Measurements from ENCODE around the gene CYB5R3.

DNA sequence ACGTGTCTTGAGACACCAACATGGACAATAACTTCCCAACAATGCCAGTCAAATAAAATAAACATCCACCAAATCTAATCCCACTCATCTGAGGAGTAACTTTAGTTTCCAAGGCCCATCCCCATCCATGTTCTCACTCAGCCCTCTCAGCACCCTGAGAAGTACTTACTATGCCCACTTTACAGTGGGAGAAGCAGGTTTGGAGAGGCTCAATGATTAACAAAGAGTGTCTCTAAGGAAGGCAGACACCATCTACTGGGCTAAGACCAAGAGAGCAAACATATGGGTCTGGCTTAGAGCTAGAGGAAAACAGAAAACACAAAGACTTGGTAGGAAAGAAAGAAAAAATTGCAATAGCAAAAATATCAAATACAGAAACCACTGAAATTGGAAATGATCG, 45.8 kb downstream of the CYB5R3 start:
- no peak for TF ChIP-seq ZNF274 (IDR thresholded peaks at IDR 0.05; ENCODE audit: low read depth, low read length)
- no peak for TF ChIP-seq SUZ12 (IDR thresholded peaks at IDR 0.05; ENCODE audit: extremely low read depth, insufficient read depth, insufficient read length)
- TF ChIP-seq YY1 (IDR thresholded peaks at IDR 0.05; ENCODE audit: insufficient read depth, insufficient read length) = no peak

All from NT2/D1 (cell line).